A549 (cell line): ENCODE data around the gene RFX3. TPM values are rescaled to one million over a fixed set of nuclear protein-coding genes. Genes with fewer than 3 reads are reported as not detected.

Experiments
- ATAC-seq, 2 experiments: fragments of 200-7000 bp in 1 of 2; fragments of >200 bp in 1 of 2; cut with Nextera tagmentation in 1 of 2; cut with Tn5 transposase in 1 of 2; 3 replicates each; pipeline versions ENCODE4 v1.8.0 to v1.9.1; 2018 to 2020; ENCODE audit warnings: mild to moderate bottlenecking in 1 of 2, moderate library complexity in 1 of 2
- CTCF ChIA-PET: fragments of 300-600 bp; sonication (Branson Sonifier 250); formaldehyde crosslinking; extraction: SDS; loops from one replicate; lab custom pipeline; 2021; ENCODE audit warnings: antibody characterized with exemption, inconsistent platforms; lab: Yijun Ruan, JAX
- POLR2A ChIA-PET: fragments of 350-600 bp; formaldehyde crosslinking; extraction: SDS; loops from one replicate; lab custom pipeline; 2021; ENCODE audit warnings: antibody characterized with exemption, inconsistent platforms; lab: Yijun Ruan, JAX
- DNase-seq, 2 experiments: peaks; one replicate each; pipeline versions ENCODE4 v3.0.0 to v3.0.0-alpha.2; 2011 to 2016; ENCODE audit warnings: low read depth in 1 of 2, low spot score in 1 of 2
- FAIRE-seq: peaks from 2 replicates; lab custom pipeline; 2011; peaks lifted over from hg19 to GRCh38; lab: Jason Lieb, UNC
- H3K27ac ChIP-seq, 2 experiments: fragments of >200 bp; sonication (Bioruptor Twin); formaldehyde crosslinking; 3 replicates each; pipeline ENCODE4 v1.5.1; 2016 to 2017
- H3K4me1 ChIP-seq: fragments of >200 bp; sonication (Bioruptor Twin); formaldehyde crosslinking; 3 replicates; pipeline ENCODE4 v1.6.1; 2016
- H3K4me2 ChIP-seq: fragments of >200 bp; sonication (Bioruptor Twin); formaldehyde crosslinking; 3 replicates; pipeline ENCODE4 v1.6.1; 2016
- H3K4me3 ChIP-seq: fragments of >200 bp; sonication (Bioruptor Twin); formaldehyde crosslinking; 3 replicates; pipeline ENCODE4 v1.5.1; 2016
- H3K9me3 ChIP-seq: fragments of >200 bp; sonication (Bioruptor Twin); formaldehyde crosslinking; 3 replicates; pipeline ENCODE4 v1.6.1; 2016
- CTCF ChIP-seq: fragments of >200 bp; sonication (Bioruptor Twin); formaldehyde crosslinking; IDR thresholded peaks from 3 replicates; pipeline ENCODE4 v1.5.1; 2016
- HES2 ChIP-seq: fragments of >200 bp; sonication (Bioruptor Twin); formaldehyde crosslinking; IDR thresholded peaks from 2 replicates; pipeline ENCODE4 v1.6.1; 2016
- HOXB13 ChIP-seq: fragments of 250-450 bp; sonication (Bioruptor Pico); IDR thresholded peaks from 2 replicates; pipeline ENCODE4 v1.5.0; 2020; ENCODE audit warnings: low read depth, mild to moderate bottlenecking, moderate library complexity
- JUNB ChIP-seq: fragments of >200 bp; sonication (Bioruptor Twin); formaldehyde crosslinking; IDR thresholded peaks from 2 replicates; pipeline ENCODE4 v1.6.1; 2016
- MYC ChIP-seq: IDR thresholded peaks from 2 replicates; pipeline ENCODE4 v1.6.1; 2012; ENCODE audit warnings: mild to moderate bottlenecking, inconsistent platforms, low read length, improper control_type of control experiment, borderline replicate concordance
- NFE2L2 ChIP-seq: fragments of 150-350 bp; conservative IDR thresholded peaks from 2 replicates; pipeline ENCODE4 v1.6.1; 2014; ENCODE audit warnings: low read length
- PHF8 ChIP-seq: fragments of 200-600 bp; sonication (generic); IDR thresholded peaks from 2 replicates; pipeline ENCODE4 v1.6.1; 2016; ENCODE audit warnings: low read depth, mild to moderate bottlenecking, antibody characterized with exemption, moderate library complexity, borderline replicate concordance
- POLR2AphosphoS2 ChIP-seq: conservative IDR thresholded peaks from 2 replicates; pipeline ENCODE4 v1.6.1; 2012; ENCODE audit warnings: low read length, improper control_type of control experiment, inconsistent platforms
- RNF2 ChIP-seq: fragments of 200-600 bp; sonication (generic); IDR thresholded peaks from 2 replicates; pipeline ENCODE4 v1.6.1; 2016; ENCODE audit warnings: low read depth, mild to moderate bottlenecking, antibody characterized with exemption, moderate library complexity, borderline replicate concordance
- TFCP2L1 ChIP-seq: fragments of 250-450 bp; sonication (Bioruptor Pico); IDR thresholded peaks from 2 replicates; pipeline ENCODE4 v1.5.0; 2021; ENCODE audit warnings: mild to moderate bottlenecking
- ZFP36 ChIP-seq: fragments of 450-650 bp; IDR thresholded peaks from 2 replicates; pipeline ENCODE4 v1.6.1; 2014; ENCODE audit warnings: borderline replicate concordance; ENCODE audit not compliant: partially characterized antibody
- ZSCAN20 ChIP-seq: fragments of 250-450 bp; sonication (Bioruptor Pico); IDR thresholded peaks from 2 replicates; pipeline ENCODE4 v1.8.0; 2022; ENCODE audit warnings: mild to moderate bottlenecking, moderate library complexity
- WGBS: methylation state at CpG from one replicate; pipeline ENCODE4 v1.1.6; 2017; ENCODE audit errors: missing lambda C conversion rate; 5-methylcytosine and 5-hydroxymethylcytosine counted together
- polyA plus RNA-seq, 4 experiments: library from polyadenylated mRNA; depleted of rRNA in 3 of 4; stranded (reverse); fragments of >200 nt; fragmentation: RNase III in 1 of 4; extraction: RNeasy Plus Mini Kit Qiagen cat#74134 plus additional on column Dnase treatment in 1 of 4; gene quantifications; 2 replicates in 3 of 4; 3 replicates in 1 of 4; pipeline ENCODE4 v1.2.3, GENCODE V29; 2011 to 2017
- TF ChIP-seq, protein P1 (sequence below): fragments of 250-450 bp; sonication (Bioruptor Pico); IDR thresholded peaks from 2 replicates; pipeline ENCODE4 v1.5.0; 2020; ENCODE audit warnings: low read depth, mild to moderate bottlenecking, moderate library complexity
- TF ChIP-seq, protein P2 (sequence below): fragments of >200 bp; sonication (Bioruptor Twin); formaldehyde crosslinking; IDR thresholded peaks from 3 replicates; pipeline ENCODE4 v1.6.1; 2016
- TF ChIP-seq, protein P3 (sequence below): fragments of 250-450 bp; sonication (Bioruptor Pico); IDR thresholded peaks from 2 replicates; pipeline ENCODE4 v1.5.0; 2021; ENCODE audit warnings: mild to moderate bottlenecking, moderate library complexity, borderline replicate concordance
- TF ChIP-seq, protein P4 (sequence below): IDR thresholded peaks from 2 replicates; pipeline ENCODE4 v1.6.1; 2012; ENCODE audit warnings: low read depth, borderline replicate concordance

RFX3 gene
- polyA plus RNA-seq, 2 of the 4 experiments (the other 2 are of a cell fraction): 1.3 to 7.9 TPM

DNA sequence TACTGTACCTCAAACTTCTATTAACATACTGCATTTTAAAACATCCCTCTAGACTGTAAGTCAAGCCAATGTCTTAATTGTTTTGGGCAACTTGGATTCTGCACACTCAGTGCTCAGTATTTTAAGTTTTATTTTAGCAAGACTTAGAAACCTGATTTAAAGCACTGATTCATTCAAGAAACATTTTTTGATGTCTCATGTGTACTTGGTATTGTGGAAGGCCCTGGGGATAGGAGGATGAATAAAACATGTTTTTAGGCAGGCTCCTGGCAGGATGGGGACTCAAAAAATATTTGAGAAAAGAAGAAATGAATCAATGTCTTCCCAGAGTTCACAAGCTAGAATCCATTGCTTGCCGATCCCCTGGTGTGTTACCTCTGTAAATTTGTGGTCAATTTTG is 347.9 kb downstream of the RFX3 start (continued):
- no peak for TF ChIP-seq RNF2

- 5% methylated on average over 4 of the region's 4 CpGs for WGBS
- CTCF ChIA-PET: no interaction called here
- no peak for DNase-seq
- H3K4me2 ChIP-seq: no peak overlapping the region
- no peaks in the 10 kb centered on the region for H3K4me1 ChIP-seq
- TF ChIP-seq, protein P1, sequence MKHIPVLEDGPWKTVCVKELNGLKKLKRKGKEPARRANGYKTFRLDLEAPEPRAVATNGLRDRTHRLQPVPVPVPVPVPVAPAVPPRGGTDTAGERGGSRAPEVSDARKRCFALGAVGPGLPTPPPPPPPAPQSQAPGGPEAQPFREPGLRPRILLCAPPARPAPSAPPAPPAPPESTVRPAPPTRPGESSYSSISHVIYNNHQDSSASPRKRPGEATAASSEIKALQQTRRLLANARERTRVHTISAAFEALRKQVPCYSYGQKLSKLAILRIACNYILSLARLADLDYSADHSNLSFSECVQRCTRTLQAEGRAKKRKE: no peak
- no peak for TF ChIP-seq HES2
- TF ChIP-seq, all 56 proteins: peak for 0
- ATAC-seq (no peak), FAIRE-seq (no peak)
- H3K9me3 ChIP-seq: no peaks in the 10 kb centered on the region
- POLR2A ChIA-PET: no interaction called here
- no peak overlapping the region for H3K27ac ChIP-seq
- H3K4me3 ChIP-seq: no peak overlapping the region
These were observed 348.5 kb downstream of the RFX3 start for GRCh38 chr9:3177146-3177761.

- ChIA-PET CTCF (interaction anchor here (1.0 kb wide), 1 partner anchor 8 kb away, joined by 6 read pairs; no protein-coding TSS in a partner anchor), POLR2A (no interaction called here)
- 37% methylated on average over 4 of the region's 4 CpGs for WGBS
- Histone ChIP-seq H3K27ac (no peak overlapping the region), H3K4me1 (no peaks in the 10 kb centered on the region), H3K9me3 (no peaks in the 10 kb centered on the region), H3K4me3 (no peak overlapping the region), H3K4me2 (no peak overlapping the region)
- FAIRE-seq (no peak), ATAC-seq (no peak), DNase-seq (no peak)
- TF ChIP-seq, protein P2, sequence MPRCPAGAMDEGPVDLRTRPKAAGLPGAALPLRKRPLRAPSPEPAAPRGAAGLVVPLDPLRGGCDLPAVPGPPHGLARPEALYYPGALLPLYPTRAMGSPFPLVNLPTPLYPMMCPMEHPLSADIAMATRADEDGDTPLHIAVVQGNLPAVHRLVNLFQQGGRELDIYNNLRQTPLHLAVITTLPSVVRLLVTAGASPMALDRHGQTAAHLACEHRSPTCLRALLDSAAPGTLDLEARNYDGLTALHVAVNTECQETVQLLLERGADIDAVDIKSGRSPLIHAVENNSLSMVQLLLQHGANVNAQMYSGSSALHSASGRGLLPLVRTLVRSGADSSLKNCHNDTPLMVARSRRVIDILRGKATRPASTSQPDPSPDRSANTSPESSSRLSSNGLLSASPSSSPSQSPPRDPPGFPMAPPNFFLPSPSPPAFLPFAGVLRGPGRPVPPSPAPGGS: no peak
- no peak for TF ChIP-seq ZFP36
- no peak for TF ChIP-seq HOXB13 (CRISPR knock-in tag)
- TF ChIP-seq JUNB: no peak
- no peak for TF ChIP-seq MYC
- TF ChIP-seq POLR2AphosphoS2: no peak
- no peak for TF ChIP-seq NFE2L2
- TF ChIP-seq, protein P3, sequence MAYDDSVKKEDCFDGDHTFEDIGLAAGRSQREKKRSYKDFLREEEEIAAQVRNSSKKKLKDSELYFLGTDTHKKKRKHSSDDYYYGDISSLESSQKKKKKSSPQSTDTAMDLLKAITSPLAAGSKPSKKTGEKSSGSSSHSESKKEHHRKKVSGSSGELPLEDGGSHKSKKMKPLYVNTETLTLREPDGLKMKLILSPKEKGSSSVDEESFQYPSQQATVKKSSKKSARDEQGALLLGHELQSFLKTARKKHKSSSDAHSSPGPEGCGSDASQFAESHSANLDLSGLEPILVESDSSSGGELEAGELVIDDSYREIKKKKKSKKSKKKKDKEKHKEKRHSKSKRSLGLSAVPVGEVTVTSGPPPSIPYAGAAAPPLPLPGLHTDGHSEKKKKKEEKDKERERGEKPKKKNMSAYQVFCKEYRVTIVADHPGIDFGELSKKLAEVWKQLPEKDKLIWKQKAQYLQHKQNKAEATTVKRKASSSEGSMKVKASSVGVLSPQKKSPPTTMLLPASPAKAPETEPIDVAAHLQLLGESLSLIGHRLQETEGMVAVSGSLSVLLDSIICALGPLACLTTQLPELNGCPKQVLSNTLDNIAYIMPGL (CRISPR knock-in tag): no peak
- TF ChIP-seq, protein P4, sequence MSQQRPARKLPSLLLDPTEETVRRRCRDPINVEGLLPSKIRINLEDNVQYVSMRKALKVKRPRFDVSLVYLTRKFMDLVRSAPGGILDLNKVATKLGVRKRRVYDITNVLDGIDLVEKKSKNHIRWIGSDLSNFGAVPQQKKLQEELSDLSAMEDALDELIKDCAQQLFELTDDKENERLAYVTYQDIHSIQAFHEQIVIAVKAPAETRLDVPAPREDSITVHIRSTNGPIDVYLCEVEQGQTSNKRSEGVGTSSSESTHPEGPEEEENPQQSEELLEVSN: no peak
- no peak for TF ChIP-seq PHF8
These were observed 352.4 kb downstream of the RFX3 start for GRCh38 chr9:3173374-3173773.

GRCh38 chr9:3170819-3171218 is 355.0 kb downstream of the RFX3 start:
- no peaks in the 10 kb centered on the region for H3K9me3 ChIP-seq
- no peak for FAIRE-seq
- H3K4me2 ChIP-seq: no peak overlapping the region
- no peak overlapping the region for H3K4me3 ChIP-seq
- no peak overlapping the region for H3K27ac ChIP-seq
- ChIA-PET CTCF (interaction anchor here (1.4 kb wide), 1 partner anchor 11 kb away, joined by 3 read pairs; no protein-coding TSS in a partner anchor), POLR2A (no interaction called here)
- H3K4me1 ChIP-seq: no peaks in the 10 kb centered on the region
- no peak for ATAC-seq
- no peak for DNase-seq
- TF ChIP-seq NFE2L2 (no peak), CTCF (no peak), HES2 (no peak), TFCP2L1 (CRISPR knock-in tag) (no peak), ZSCAN20 (CRISPR knock-in tag) (no peak)
